NCI-H2029 (cell line): ENCODE measurements around the gene RIMKLA.

ENCODE experiments used
- DNase-seq: peaks from one replicate; lab custom pipeline; 2025; lab: John Stamatoyannopoulos, UW

The RIMKLA gene, protein sequence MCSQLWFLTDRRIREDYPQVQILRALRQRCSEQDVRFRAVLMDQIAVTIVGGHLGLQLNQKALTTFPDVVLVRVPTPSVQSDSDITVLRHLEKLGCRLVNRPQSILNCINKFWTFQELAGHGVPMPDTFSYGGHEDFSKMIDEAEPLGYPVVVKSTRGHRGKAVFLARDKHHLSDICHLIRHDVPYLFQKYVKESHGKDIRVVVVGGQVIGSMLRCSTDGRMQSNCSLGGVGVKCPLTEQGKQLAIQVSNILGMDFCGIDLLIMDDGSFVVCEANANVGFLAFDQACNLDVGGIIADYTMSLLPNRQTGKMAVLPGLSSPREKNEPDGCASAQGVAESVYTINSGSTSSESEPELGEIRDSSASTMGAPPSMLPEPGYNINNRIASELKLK

GRCh38 chr1:42380586-42381279 is at the start of gene RIMKLA:
Gene RIMKLA (plus strand): TSS chr1:42380792. CDS start chr1:42380935, 143 bp downstream.
- DNase-seq: peak; percentile 88

DNA sequence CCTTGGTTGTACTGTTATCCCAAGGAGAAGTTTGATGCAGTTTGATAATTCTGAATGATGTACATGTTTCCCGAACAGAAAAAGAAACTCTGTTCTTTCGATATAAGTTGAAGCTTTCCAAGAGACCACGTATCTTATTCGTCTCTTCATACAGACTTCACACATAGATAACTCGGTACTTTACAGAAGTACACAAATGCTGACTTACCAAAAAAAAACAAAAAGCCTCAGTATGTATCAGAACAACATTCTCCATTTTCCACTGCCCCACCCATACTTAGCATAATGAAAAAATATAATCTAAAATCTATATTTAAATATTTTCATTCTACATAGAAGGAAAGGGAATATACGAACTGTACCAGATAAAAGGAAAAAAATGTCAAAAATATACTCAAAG is 47.7 kb upstream of the RIMKLA start:
- DNase-seq: no peak

- DNase-seq: no peak
Observed at GRCh38 chr1:42333662-42334239, 46.8 kb upstream of the RIMKLA start.

DNA sequence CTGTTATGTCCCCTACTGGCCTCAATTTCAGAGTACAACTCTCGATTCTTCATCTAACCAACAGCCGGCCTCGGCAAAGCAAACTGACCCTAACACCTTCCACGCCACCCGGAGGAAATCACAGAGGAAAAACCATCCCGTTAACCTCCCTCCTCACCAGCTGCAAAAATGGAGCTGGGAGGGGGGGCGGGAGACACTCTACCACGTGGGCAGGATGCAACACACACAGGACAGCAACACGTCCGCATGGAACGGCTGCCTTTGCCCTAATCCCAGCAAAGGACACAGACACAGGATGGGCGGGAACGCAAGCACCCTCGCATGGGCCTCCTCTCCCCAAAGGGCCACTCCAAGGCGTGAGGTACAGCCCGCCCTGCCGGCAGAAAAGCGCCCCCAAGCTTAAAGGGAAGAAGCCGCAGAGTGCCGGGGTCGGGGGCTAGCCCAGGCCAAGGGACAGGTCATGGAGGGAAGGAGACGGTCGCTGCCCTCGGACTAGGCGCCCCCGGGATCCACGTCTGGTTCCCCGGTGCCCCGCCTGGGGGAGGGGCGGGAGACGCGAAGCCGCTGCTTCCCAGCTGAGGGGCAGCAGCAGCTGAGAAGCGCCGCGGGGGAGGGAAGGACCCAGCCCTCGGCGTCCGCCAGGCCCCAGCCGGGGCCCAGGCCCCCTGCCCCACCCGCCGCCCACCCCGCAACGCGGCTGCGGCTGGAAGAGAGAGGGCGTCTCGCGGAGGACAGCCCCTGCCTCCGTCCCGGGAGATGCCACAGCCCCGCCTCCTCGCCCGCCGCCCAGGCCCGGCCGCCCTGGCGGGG is 46.1 kb upstream of the RIMKLA start:
- DNase-seq: peak; percentile 76

DNA sequence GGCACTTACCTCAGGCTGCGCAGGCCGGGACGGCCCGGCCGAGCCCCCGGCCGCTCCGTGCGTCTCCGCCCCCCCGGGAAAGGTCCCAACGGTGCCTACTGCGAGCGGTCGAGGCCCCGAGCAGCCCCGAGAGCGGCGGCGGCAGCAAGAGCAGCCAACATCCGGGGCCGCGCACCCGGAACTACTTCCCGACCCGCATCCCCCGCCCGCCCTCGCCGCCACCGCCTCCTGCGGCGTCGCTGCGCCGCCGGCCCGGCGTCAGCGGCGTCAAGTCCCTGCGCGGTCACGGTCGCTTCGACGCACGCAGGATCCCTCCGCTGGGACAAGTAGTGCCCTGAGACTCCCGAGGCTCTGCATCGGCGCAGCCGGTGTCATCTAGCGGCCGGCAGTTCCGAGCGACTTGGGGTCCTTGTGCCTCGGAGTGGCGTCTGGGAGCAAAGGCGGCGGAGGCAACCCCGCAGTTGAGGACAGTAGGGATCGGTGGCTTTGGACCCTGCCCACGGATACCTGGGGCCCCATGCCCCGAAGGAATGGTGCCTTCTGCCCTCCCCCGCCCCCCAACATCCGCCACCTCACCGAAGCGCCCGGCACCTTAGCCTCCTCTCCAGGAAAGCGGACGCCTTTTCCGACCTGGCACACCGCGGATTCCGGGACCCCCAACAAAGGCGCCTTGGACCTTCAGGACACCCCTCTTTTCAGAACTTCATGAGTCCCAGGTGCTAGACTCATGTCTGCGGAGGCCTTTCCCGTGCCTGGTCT is 45.4 kb upstream of the RIMKLA start, which contains the start of gene FOXJ3:
FOXJ3 (minus strand) TSS at position 186 of the 759 bp plus-strand sequence. CDS start 24,142 bp downstream, outside the sequence.
- peak; percentile 99 for DNase-seq

- DNase-seq: peak; percentile 91
Observed at GRCh38 chr1:42335809-42336518, 44.6 kb upstream of the RIMKLA start.

- no peak for DNase-seq
Observed at GRCh38 chr1:42336978-42337377, 43.6 kb upstream of the RIMKLA start.

DNA sequence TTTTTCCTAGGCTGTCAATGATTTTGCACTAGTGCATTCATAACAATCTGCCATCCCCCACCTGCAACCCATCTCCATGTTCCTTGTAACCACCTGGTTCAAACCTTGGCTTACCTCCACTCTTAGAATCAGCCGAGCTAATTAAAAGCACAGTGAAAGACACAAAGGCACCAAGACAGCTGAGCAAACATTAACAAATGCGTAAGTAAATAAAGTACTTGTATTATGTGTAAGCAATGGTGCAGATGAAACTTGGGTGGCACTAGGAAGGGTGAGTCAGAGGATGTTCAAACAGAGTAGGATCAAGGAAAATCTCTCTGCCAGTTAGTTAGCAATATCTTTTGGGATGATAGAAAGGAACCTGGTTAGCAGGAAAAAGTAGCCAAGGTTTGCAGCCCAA is 40.5 kb upstream of the RIMKLA start:
- peak; percentile 100 for DNase-seq

DNA sequence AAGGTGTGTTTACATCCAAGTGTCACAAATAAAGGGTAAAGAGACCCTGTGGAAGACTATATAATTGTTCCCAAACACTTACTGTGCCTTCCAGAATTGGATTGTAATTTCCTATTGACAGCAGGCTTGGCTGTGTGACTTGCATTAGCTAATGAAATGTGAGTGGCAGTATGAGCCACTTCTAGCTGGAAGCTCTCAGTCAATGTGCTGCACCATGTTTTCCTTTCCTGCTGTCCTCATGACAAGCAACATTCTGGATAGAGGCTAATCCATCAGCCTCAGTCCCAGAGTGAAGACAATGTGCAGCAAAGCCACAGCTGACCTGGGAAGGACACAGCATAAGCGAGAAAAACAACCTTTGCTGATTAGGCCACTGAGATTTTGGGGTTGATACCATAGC is 39.7 kb upstream of the RIMKLA start:
- peak; percentile 98 for DNase-seq

DNA sequence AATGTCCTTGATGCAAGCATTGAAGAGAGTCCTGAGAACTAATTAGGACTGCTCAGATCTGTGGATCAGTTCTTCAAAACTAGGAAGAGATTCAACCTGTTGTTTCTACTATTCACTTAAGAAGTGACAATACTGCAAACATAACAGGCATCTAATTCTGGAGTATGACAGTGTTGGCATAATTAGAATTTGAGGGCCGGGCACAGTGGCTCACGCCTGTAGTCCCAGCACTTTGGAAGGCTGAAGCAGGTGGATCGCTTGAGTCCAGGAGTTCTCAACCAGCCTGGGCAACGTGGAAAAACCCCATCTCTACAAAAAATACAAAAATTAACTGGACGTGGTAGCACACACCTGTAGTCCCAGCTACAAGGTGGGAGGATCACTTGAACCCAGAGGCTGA is 37.5 kb upstream of the RIMKLA start:
- DNase-seq: no peak

GRCh38 chr1:42348498-42348897 is 32.1 kb upstream of the RIMKLA start:
- peak; percentile 29 for DNase-seq

- peak; percentile 56 for DNase-seq
Observed at GRCh38 chr1:42350086-42350485, 30.5 kb upstream of the RIMKLA start.

DNA sequence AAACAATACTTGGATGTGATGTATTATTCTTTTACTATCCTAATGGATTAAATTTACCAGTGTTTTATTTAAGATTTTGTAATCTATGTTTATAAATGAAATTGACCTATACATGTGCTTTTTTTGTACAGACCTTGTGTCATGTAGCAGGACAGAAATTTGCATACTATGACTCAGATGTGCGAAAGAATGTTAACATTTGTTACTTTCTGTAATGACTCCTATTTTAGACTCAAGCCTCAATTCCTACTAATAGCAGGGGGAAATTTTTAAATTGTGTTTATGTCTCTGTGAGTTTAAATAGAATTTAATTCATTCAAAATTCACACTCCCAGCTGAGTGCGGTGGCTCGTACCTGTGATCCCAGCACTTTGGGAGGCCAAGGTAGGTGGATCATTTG is 21.8 kb upstream of the RIMKLA start:
- DNase-seq: no peak

DNA sequence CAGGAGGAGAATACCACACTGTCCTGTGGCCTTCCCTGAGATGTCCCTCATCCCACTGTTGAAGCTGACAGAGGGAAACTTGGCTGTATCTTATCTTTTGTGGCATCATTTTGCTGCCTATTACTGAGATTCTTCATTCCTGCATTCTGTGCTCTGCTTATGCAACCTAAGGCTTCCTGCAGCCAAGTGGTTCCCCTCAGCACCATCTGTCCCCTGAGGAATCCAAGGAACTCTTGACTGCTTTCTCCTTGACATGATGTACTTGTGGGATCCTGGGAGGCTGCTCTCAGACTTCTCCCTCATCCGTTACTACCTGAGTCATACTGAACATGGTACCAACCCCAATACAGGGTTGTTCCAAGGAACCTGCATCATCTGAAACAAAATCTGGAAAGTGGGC is 21.1 kb upstream of the RIMKLA start:
- DNase-seq: no peak

GRCh38 chr1:42364089-42364488 is 16.5 kb upstream of the RIMKLA start:
- no peak for DNase-seq

DNA sequence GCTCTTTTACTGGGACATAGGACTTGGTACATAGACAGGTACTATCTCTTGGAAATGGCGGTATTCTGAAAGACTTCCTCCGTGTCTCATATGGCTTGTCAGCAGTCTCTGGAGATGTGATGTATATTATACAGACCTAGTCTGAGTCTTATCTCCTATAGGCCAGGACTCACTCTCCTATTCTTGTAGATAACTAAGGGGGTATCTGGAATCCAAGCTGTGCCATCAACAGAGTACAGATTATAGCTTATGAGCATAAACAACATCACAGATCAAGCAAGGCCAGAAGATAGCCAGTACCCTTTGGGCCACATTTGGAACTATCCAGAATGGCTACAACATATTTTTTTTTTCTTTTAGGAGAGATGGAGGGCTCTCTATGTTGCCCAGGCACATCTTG is 16.1 kb upstream of the RIMKLA start:
- no peak for DNase-seq

DNA sequence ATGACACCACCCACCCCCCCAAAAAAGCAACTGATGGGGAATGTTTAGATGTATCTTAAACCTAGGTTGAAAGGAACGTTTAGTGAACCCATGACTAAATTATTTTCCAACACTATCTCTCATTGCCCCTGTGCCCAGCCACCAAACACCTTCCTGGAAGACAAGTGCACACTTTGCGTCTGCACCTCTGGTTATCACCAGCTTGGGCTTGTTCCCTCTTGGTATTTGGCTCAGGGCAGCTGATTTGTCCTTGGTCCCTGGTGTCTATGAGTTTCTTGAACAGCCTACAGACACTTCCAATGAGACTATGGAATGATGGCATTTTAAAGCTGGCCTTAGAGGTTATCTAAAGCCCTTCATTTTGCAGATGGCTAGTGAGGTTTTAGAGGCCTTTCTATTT is 15.5 kb upstream of the RIMKLA start:
- no peak for DNase-seq

- no peak for DNase-seq
Observed at GRCh38 chr1:42368096-42368795, 12.3 kb upstream of the RIMKLA start.

DNA sequence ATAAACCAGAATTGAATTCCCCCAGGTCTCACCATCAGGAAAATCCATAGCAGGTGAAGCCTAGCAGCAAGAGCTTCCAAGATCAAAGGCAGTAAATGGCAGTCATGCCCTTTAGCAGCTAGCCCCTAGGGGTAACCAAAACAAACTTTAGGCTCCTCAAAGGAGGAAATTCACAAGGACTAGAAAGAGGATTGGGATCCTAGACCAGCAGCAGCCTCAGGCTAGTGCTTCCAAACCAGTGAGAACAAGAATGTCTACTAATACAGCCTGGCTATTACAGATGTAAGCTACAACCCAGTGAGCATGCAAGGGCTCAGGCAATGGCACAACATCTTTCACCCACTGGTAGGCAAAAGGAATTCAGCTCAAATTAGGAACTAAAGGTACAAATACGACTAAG is 11.1 kb upstream of the RIMKLA start:
- no peak for DNase-seq
